GM10847 (cell line): ENCODE data around the gene HOOK2.
A peak's percentile ranks its signal among the peaks of the same experiment; 100 is the strongest.

Experiments used
- POLR2A ChIP-seq: IDR thresholded peaks from 2 replicates; pipeline ENCODE4 v1.6.1; 2011; ENCODE audit not compliant: insufficient read length; ENCODE audit errors: extremely low read depth

Gene HOOK2

DNA sequence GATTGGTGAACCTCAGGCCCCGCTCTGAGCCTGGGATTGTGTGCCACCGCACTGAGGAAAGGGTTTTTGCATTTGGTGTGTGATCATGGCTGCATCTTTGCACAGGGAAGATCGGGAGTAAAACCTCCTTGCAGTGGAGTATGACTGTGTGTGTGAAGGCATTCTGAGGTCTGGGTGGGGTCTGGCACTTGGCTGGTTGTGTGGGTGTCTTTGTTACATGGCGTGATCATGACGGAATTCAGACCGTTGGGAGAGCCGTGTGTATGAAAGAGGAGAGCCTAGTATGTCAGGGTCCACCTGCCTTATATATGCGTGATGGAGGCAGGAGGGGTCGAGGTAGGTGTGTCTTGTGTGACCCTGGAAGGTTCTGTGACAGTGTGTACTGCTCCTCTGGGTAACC is 24.5 kb downstream of the HOOK2 start:
- no peak for TF ChIP-seq POLR2A

DNA sequence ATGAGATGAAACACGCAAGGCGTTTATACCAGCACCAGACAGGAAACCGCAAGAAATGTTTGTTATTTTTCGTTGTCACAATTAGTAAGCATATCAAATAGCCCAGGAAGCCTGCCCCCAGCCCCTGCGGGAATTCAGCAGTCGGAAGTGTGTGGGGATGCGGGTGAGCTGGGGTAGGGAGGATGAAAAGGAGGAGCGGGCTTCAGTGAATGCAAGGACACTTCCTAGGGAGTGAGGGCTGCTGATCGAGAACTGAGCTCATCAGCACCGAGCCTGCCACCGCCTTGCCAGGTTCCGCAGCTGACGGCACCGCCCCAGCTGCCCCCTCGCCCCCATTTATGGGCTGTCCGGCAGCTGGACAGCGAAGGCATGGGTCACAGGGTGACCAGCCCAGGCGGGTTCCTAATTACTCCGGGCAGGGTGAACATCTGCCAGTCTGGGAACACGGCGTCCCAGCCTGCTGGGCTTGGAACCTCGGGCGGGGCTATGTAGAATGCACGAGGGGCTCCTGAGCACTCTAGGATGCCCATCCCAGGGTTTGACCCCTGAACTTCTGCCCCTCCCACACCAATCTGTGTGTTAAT is 25.3 kb downstream of the HOOK2 start:
- TF ChIP-seq POLR2A, result no peak

GRCh38 chr19:12748489-12748888 is 26.9 kb downstream of the HOOK2 start:
- no peak for TF ChIP-seq POLR2A

DNA sequence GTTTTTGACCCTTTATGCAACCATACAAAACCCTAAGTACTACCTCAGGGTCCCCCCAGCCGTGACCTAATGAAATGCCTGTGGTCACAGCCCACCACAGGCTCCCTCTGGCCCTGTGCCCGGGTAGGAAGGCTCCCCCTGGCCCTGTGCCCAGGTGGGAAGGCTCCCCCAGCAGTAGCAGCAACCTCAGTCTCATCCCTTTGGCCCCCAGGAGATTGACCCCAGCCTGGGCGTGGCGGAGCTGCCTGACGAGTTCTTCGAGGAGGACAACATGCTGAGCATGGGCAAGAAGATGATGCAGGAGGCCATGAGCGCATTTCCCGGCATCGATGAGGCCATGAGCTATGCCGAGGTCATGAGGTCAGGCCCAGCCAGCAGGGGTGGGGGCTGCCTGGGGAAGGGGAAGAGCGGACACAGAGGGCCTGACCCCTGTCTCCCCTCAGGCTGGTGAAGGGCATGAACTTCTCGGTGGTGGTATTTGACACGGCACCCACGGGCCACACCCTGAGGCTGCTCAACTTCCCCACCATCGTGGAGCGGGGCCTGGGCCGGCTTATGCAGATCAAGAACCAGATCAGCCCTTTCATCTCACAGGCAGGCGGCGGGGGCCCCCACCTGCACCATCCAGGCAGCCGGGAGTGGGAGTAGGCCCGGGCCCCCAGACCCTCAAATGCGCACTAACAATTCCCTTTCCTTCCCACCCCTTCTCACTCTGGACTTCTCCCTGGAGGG is 30.0 kb downstream of the HOOK2 start:
- TF ChIP-seq POLR2A, result no peak

- no peak for TF ChIP-seq POLR2A
Measured at GRCh38 chr19:12737835-12738351, 37.5 kb downstream of the HOOK2 start.

DNA sequence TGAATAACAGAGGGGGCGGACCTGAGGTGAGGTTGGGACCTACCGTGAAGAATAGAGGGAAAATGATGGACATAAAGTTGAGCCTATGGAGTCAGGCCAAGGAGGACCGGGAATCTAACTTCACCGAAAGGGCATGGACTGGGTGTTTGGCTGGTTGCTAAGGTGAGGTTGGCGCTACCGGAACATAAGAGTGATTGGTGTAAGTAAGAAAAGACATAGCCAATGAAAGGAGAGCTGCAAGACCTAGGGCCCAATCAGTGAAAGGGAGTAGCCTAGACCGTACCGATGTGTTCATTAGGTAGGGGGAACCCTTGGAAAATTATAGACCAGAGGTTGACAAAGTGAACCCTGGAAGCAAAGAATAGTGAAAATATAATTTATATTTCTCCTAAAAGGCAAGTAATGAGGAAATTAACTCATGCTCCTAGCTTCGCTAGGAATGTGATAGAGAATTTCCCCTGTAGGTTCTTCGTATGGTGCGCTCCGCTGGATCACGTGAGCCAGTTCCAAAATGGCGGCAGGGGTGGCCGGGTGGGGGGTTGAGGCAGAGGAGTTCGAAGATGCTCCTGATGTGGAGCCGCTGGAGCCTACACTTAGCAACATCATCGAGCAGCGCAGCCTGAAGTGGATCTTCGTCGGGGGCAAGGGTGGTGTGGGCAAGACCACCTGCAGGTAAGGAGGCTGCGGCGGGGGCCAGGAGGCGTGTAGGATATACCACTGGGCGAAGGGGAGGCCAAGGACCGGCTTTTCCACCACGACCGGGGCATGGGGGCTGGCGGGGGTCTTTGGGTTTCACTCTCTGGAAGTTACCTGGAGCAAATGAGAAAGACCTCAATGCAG is 38.1 kb downstream of the HOOK2 start, which contains the start of gene GET3:
Gene GET3, plus strand, starts transcription at position 503 of the 840 bp plus-strand sequence. Its CDS starts 9 bp downstream, at position 512.
- TF ChIP-seq POLR2A, result peak; percentile 84

DNA sequence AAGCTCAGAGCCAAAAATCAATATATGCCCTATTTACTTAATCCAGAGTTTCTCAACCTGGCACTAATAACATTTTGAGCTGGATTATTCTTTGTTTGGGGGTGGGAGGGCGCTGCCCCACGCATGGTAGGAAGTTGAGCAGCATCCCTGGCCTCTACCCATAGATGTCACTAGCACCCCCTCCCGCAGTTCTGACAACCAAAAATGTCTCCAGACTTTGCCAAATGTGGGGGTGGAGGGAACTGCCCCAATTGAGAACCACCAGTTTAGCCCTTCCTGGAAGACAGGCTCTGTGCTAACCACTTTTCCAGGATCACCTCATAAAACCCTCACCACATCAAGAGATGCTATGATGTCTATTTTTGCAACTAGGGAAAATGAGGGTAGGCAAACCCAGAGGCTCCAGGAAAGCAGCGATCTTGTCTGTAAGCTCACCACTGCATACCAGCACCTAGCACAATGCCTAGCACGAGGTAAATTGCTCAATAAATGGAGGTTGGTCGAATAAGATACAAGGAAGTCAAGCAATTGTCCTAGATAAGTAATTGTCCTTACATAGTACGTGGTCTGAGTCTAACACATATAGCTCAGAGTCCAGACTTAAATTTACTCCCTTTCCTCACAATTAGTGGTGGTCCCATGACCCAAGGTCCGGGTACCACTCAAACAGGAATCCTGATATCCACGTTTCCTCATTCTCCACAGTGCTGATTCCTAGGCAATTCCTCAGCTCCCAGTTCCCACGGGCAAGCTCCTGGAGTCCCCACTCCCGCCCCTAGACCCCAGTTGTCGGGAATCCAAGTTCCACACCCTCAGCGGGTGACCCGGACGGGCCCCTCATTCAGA is 41.8 kb downstream of the HOOK2 start:
- TF ChIP-seq POLR2A, result no peak

GRCh38 chr19:12731337-12731736 is 44.0 kb downstream of the HOOK2 start:
- TF ChIP-seq POLR2A, result no peak

DNA sequence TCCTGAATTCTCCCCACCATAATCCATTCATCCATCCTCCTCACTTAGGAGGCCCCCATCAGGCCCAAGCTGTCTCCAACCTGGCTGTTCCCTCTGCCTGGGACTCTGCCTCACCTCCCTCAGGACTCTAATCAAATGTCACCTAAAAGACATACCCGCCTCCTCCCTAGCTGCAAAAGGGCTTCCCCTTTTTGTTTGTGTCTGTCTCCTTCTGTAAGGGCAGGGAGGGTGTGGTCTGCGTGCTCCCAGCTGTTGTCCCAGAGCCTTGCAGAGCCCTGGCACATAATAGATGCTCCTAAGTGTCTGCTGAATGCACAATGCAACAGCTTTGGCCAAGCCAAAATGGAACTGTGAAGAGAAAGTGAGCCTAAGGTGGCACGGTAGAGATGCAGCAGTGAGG is 45.3 kb downstream of the HOOK2 start:
- TF ChIP-seq POLR2A, result no peak

DNA sequence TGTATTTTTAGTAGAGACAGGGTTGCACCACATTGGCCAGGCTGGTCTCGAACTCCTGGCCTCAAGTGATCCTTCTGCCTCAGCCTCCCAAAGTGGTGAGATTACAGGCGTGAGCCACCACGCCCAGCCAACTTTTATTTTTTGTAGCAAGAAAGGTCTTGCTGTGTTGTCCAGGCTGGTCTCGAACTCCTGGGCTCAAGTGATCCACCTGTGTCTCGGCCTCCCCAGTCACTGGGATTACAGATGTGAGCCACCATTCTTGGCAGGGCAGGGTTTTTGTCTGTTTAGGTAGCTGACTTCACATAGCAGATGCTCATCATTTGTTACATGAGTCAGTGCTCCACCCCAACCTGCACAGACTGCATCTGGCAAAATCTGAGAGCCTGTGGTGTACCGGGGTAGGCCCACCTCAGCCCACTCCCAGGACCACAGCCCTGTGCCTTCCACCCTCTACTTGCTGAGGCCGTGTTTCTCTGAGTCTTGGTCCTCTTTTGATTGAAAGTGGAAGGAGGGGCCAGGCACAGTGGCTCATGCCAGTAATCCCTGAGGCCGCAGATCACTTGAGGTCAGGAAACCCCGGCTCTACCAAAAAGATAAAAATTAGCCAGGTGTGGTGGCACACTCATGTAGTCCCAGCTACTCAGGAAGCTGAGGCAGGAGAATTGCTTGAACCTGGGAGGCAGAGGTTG is 47.5 kb downstream of the HOOK2 start:
- TF ChIP-seq POLR2A, result no peak

DNA sequence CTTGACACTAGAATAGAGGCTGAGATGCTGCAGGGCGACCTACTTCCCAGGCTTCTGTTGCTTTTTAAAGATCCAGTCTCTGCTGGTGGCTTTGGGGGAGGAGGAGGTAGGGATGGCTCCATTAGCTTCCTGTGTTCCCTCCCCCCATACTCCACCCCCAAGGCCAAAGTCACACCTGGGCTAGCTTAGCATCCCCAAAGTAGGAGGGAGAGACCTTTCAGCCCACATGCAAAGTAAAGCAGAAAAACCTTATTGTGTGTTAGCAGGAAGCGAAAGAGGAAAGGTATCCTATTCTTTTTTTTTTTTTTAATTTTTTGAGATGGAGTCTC is 48.4 kb downstream of the HOOK2 start:
- TF ChIP-seq POLR2A, result no peak

DNA sequence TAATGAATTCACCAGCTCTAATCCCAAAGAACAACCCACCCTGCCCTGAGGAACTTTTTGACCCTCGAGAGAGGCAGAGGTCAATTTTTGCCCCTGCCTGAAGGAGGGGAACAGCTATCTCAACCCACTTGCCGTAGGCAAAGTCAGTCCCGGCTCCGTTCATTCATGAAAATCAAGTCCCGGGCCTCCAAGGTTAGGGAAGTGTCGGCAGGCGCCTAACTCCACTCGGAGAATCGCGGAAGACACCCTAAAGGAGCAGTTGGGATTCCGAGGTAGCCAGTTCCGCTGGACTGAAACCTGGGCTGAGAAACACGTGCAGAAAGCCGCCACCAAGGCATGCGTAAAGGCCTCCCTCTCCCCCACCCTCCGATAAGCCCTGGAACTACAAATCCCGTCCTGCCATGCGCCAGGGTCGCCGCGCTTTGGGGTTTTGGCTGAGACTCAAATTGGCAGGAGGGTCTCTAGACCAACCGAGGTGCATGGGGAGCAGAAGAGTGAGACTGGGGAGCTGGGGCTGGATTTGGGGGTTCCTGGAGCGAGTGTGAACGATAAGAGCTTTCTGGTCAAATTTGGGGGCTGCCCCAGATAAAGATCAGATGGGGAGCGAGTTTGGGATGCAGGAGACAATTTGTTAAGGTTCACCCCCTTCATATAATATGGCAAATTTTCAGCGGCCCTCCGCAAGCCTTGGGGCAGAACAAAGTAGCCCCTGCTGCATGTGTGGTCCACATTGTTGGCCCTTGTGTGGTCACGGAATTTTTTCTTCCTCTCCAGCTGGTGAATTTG is 51.5 kb downstream of the HOOK2 start, which contains the start of gene TNPO2:
Gene TNPO2, minus strand, starts transcription at position 292 of the 786 bp plus-strand sequence. CDS start 2,955 bp downstream, outside the sequence.
- TF ChIP-seq POLR2A, result no peak

- TF ChIP-seq POLR2A, result no peak
Measured at GRCh38 chr19:12723381-12723640, 52.0 kb downstream of the HOOK2 start.
